ENCODE measurements around the gene SLC19A2. TPM values are rescaled to one million over a fixed set of nuclear protein-coding genes. Genes with fewer than 3 reads are reported as not detected.
A peak's percentile ranks its signal among the peaks of the same experiment; 100 is the strongest.
"Not testable (repeated sequence)": the region's sequence is repeated elsewhere in the genome, so short reads cannot be mapped to it uniquely, and the experiment has no call there.

Gene SLC19A2, protein sequence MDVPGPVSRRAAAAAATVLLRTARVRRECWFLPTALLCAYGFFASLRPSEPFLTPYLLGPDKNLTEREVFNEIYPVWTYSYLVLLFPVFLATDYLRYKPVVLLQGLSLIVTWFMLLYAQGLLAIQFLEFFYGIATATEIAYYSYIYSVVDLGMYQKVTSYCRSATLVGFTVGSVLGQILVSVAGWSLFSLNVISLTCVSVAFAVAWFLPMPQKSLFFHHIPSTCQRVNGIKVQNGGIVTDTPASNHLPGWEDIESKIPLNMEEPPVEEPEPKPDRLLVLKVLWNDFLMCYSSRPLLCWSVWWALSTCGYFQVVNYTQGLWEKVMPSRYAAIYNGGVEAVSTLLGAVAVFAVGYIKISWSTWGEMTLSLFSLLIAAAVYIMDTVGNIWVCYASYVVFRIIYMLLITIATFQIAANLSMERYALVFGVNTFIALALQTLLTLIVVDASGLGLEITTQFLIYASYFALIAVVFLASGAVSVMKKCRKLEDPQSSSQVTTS
- 6.8 to 12.4 TPM (median 11.9 TPM) in 3 replicates for polyA plus RNA-seq
- polyA plus RNA-seq (2011; ENCODE audit: low read depth): 11.2 TPM
- polyA plus RNA-seq (2011; cell fraction: cytosol; rRNA removed): 2.3 and 5.3 TPM in 2 replicates
- polyA plus RNA-seq (2011; cell fraction: nucleus; rRNA removed): 13.2 and 18.6 TPM in 2 replicates
- 3.8 and 16.1 TPM in 2 replicates for polyA plus RNA-seq (2012; ENCODE audit: low replicate concordance)
- 6.3 to 19.9 TPM (median 15.1 TPM) in 3 replicates for polyA minus RNA-seq
- polyA minus RNA-seq (2011; cell fraction: cytosol; rRNA and poly(A)+ RNA removed): 3.3 TPM
- polyA minus RNA-seq (2011; cell fraction: nucleus; rRNA and poly(A)+ RNA removed): 15.9 and 26.6 TPM in 2 replicates

DNA sequence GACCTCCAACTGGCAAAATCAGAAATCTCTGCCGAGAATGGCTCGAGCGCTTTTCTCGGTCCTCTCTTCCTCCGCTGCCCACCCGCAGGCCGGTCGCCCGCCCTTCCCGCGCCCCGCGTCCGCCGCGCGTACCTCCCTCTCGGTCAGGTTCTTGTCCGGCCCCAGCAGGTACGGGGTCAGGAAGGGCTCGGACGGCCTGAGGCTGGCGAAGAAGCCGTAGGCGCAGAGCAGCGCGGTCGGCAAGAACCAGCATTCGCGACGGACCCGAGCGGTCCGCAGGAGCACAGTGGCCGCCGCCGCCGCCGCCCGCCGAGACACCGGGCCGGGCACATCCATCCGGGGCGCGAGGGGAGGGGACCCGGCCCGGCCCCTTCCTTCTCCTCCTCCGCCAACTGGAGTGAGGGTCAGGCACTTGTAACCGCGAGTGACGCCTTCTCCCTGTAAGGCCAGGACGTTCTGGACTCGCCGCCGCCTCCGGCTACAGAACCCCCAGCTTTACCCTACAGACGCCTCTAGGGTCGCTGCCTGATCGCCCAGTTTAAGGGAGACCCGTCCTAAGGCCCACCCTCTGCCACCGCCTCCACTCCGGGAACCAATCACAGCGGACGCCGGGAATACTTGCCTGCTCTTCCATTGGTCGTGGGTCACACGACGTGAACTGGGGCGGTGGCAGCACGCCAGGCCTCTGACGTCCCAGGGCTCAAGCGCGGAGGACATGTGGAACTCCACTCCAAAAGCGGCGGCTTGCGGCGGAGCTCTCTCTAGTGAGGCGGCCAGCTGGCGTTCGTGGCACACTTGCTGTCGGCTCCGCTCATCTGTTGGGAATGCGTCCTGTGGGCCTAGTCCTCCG, at the start of gene SLC19A2:
Gene SLC19A2 (minus strand): TSS at position 514 of the 850 bp plus-strand sequence. CDS start 178 bp downstream, at position 336.
- Histone ChIP-seq H2AFZ (ENCODE audit: control insufficient read depth, low read length) (peak within 1 kb of the TSS; percentile 96), H3K9me3 (ENCODE audit: control insufficient read depth, low read depth, low read length) (no peaks in the 10 kb centered on the region), H3K27me3 (ENCODE audit: control insufficient read depth, extremely low read depth, insufficient read depth, low read length) (no peaks in the 10 kb centered on the region), H3K4me1 (ENCODE audit: control insufficient read depth, extremely low read depth, insufficient read depth, low read length) (peaks cover 28% of the 10 kb centered on the region), H3K9ac (ENCODE audit: control insufficient read depth, extremely low read depth, insufficient read depth, low read length) (peak within 1 kb of the TSS; percentile 93), H3K27ac (ENCODE audit: control insufficient read depth, insufficient read depth, low read length) (peak within 1 kb of the TSS; percentile 96), H3K9me1 (ENCODE audit: control insufficient read depth, extremely low read depth, insufficient read depth, low read length) (no peaks in the 10 kb centered on the region), H4K20me1 (ENCODE audit: control insufficient read depth, extremely low read depth, insufficient read depth, low read length) (no peaks in the 10 kb centered on the region), H3K79me2 (ENCODE audit: control insufficient read depth, insufficient read depth, low read length) (peaks cover 25% of the 10 kb centered on the region), H3K4me2 (ENCODE audit: control insufficient read depth, extremely low read depth, insufficient read depth, low read depth, low read length) (peak within 1 kb of the TSS; percentile 94), H3K4me3 (ENCODE audit: control insufficient read depth in 2 of 3, extremely low read depth in 1 of 3, insufficient read depth in 2 of 3, low read depth in 1 of 3, low read length in 3 of 3) (peak within 1 kb of the TSS; percentile 76 to 93 (median 80)), H3K36me3 (ENCODE audit: control insufficient read depth in 2 of 2, extremely low read depth in 1 of 2, insufficient read depth in 2 of 2, low read length in 2 of 2) (no peaks in the 10 kb centered on the region)
- peak; percentile 96 for DNase-seq (ENCODE audit: low read depth, low spot score)
- FAIRE-seq: peak; percentile 79
- TF ChIP-seq, protein P1, sequence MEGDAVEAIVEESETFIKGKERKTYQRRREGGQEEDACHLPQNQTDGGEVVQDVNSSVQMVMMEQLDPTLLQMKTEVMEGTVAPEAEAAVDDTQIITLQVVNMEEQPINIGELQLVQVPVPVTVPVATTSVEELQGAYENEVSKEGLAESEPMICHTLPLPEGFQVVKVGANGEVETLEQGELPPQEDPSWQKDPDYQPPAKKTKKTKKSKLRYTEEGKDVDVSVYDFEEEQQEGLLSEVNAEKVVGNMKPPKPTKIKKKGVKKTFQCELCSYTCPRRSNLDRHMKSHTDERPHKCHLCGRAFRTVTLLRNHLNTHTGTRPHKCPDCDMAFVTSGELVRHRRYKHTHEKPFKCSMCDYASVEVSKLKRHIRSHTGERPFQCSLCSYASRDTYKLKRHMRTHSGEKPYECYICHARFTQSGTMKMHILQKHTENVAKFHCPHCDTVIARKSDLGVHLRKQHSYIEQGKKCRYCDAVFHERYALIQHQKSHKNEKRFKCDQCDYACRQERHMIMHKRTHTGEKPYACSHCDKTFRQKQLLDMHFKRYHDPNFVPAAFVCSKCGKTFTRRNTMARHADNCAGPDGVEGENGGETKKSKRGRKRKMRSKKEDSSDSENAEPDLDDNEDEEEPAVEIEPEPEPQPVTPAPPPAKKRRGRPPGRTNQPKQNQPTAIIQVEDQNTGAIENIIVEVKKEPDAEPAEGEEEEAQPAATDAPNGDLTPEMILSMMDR (optimal IDR thresholded peaks at IDR 0.05 in 1 of 3, IDR thresholded peaks at IDR 0.05 in 1 of 3, conservative IDR thresholded peaks at IDR 0.05 in 1 of 3; ENCODE audit: extremely low read depth in 1 of 3, insufficient read depth in 2 of 3, low read length in 3 of 3): peak; percentile 22 to 25 (median 25)
- no peak for TF ChIP-seq EZH2 (IDR thresholded peaks at IDR 0.05; ENCODE audit: low read length)
- dilution Hi-C loops (cut with MboI; ENCODE audit: extremely low pct_ligation_motif_present, low sequenced_read_pairs): no loop called here

DNA sequence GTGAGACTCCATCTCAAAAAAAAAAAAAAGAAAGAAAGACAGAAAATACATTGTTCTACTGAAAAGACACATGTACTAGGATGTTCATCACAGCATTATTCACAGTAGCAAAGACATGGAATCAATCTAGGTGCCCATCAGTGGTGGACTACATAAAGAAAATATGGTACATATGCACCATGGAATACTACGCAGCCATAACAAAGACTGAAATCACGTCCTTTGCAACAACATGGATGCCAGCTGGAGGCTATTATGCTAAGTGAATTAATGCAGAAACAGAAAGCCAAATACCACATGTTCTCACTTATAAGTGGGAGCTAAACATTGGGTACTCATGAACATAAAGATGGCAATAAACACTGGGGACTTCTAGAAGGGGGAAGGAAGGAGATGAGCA, 48.9 kb upstream of the SLC19A2 start:
- Histone ChIP-seq H2AFZ (ENCODE audit: control insufficient read depth, low read length) (no peak overlapping the region), H3K36me3 (ENCODE audit: control insufficient read depth in 2 of 2, extremely low read depth in 1 of 2, insufficient read depth in 2 of 2, low read length in 2 of 2) (no peaks in the 10 kb centered on the region), H3K27me3 (ENCODE audit: control insufficient read depth, extremely low read depth, insufficient read depth, low read length) (no peaks in the 10 kb centered on the region), H3K9me1 (ENCODE audit: control insufficient read depth, extremely low read depth, insufficient read depth, low read length) (no peaks in the 10 kb centered on the region), H3K9ac (ENCODE audit: control insufficient read depth, extremely low read depth, insufficient read depth, low read length) (no peak overlapping the region), H3K4me2 (ENCODE audit: control insufficient read depth, extremely low read depth, insufficient read depth, low read depth, low read length) (no peak overlapping the region), H3K79me2 (ENCODE audit: control insufficient read depth, insufficient read depth, low read length) (no peaks in the 10 kb centered on the region), H3K27ac (ENCODE audit: control insufficient read depth, insufficient read depth, low read length) (no peak overlapping the region), H3K4me1 (ENCODE audit: control insufficient read depth, extremely low read depth, insufficient read depth, low read length) (peaks cover 24% of the 10 kb centered on the region), H3K4me3 (ENCODE audit: control insufficient read depth in 2 of 3, extremely low read depth in 1 of 3, insufficient read depth in 2 of 3, low read depth in 1 of 3, low read length in 3 of 3) (no peak overlapping the region), H3K9me3 (ENCODE audit: control insufficient read depth, low read depth, low read length) (no peaks in the 10 kb centered on the region), H4K20me1 (ENCODE audit: control insufficient read depth, extremely low read depth, insufficient read depth, low read length) (no peaks in the 10 kb centered on the region)
- no peak for FAIRE-seq
- DNase-seq (ENCODE audit: low read depth, low spot score): no peak
- no peak for TF ChIP-seq EZH2 (IDR thresholded peaks at IDR 0.05; ENCODE audit: low read length)
- TF ChIP-seq, protein P1 (optimal IDR thresholded peaks at IDR 0.05 in 1 of 3, IDR thresholded peaks at IDR 0.05 in 1 of 3, conservative IDR thresholded peaks at IDR 0.05 in 1 of 3; ENCODE audit: extremely low read depth in 1 of 3, insufficient read depth in 2 of 3, low read length in 3 of 3): no peak
- dilution Hi-C loops (cut with MboI; ENCODE audit: extremely low pct_ligation_motif_present, low sequenced_read_pairs): no loop called here

DNA sequence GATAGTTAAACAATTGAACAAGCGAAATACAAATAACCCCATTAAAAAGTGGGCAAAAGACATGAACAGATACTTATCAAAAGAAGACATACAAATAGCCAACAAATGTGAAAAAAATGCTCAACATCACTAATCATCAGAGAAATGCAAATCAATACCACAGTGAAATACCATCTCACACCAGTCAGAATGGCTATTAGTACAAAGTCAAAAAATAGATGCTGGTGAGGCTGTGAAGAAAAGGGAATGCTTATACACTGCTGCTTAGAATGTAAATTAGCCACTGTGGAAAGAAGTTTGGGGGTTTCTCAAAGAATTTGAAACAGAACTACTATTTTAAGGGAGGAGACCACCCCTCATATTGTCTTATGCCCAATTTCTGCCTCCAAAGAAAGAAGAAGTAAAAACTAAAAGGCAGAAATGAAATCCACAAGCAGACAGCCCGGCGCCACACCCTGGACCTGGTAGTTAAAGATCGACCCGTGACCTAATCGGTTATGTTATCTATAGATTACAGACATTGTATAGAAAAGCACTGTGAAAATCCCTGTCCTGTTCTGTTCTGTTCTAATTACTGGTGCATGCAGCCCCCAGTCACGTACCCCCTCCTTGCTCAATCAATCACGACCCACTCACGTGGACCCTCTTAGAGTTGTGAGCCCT, 47.9 kb upstream of the SLC19A2 start:
- FAIRE-seq; dilution Hi-C loops (cut with MboI; ENCODE audit: extremely low pct_ligation_motif_present, low sequenced_read_pairs): not testable (repeated sequence)

More for the DNA sequence above, 47.9 kb upstream of the SLC19A2 start:
- not testable (repeated sequence) for H3K79me2 ChIP-seq (ENCODE audit: control insufficient read depth, insufficient read depth, low read length); H3K4me2 ChIP-seq (ENCODE audit: control insufficient read depth, extremely low read depth, insufficient read depth, low read depth, low read length); H3K4me3 ChIP-seq (ENCODE audit: control insufficient read depth in 2 of 3, extremely low read depth in 1 of 3, insufficient read depth in 2 of 3, low read depth in 1 of 3, low read length in 3 of 3); H3K9ac ChIP-seq (ENCODE audit: control insufficient read depth, extremely low read depth, insufficient read depth, low read length); H4K20me1 ChIP-seq (ENCODE audit: control insufficient read depth, extremely low read depth, insufficient read depth, low read length); H3K9me1 ChIP-seq (ENCODE audit: control insufficient read depth, extremely low read depth, insufficient read depth, low read length); H2AFZ ChIP-seq (ENCODE audit: control insufficient read depth, low read length); H3K27me3 ChIP-seq (ENCODE audit: control insufficient read depth, extremely low read depth, insufficient read depth, low read length); H3K36me3 ChIP-seq (ENCODE audit: control insufficient read depth in 2 of 2, extremely low read depth in 1 of 2, insufficient read depth in 2 of 2, low read length in 2 of 2); H3K27ac ChIP-seq (ENCODE audit: control insufficient read depth, insufficient read depth, low read length); DNase-seq (ENCODE audit: low read depth, low spot score); H3K9me3 ChIP-seq (ENCODE audit: control insufficient read depth, low read depth, low read length)
- peaks cover 22% of the 10 kb centered on the region for H3K4me1 ChIP-seq (ENCODE audit: control insufficient read depth, extremely low read depth, insufficient read depth, low read length)

All from keratinocyte (primary cell).